Mesenchymal stem cell (in vitro differentiated cells and primary cell): ENCODE results near the gene COPE.

ENCODE experiments used
- DNase-seq: peaks from one replicate; pipeline ENCODE4 v3.0.0-alpha.2; 2013
- H2AFZ ChIP-seq: one replicate; pipeline ENCODE4 v1.6.1; 2013; ENCODE audit warnings: low read depth, mild to moderate bottlenecking, control low read depth, inconsistent platforms, low read length, moderate library complexity
- H2AK5ac ChIP-seq: 2 replicates; pipeline ENCODE4 v1.6.1; 2013; ENCODE audit warnings: low read length, moderate library complexity, mild to moderate bottlenecking, inconsistent platforms; ENCODE audit not compliant: severe bottlenecking
- H2BK120ac ChIP-seq: one replicate; pipeline ENCODE4 v1.6.1; 2013; ENCODE audit warnings: low read depth, mild to moderate bottlenecking, inconsistent platforms, low read length, moderate library complexity
- H2BK12ac ChIP-seq, 2 experiments: one replicate each; pipeline ENCODE4 v1.6.1; 2013; ENCODE audit warnings: inconsistent platforms in 2 of 2, low read length in 2 of 2, mild to moderate bottlenecking in 2 of 2, moderate library complexity in 2 of 2, control low read depth in 1 of 2
- H2BK15ac ChIP-seq: one replicate; pipeline ENCODE4 v1.6.1; 2013; ENCODE audit warnings: mild to moderate bottlenecking, low read depth, inconsistent platforms; ENCODE audit not compliant: poor library complexity, severe bottlenecking
- H2BK5ac ChIP-seq: 2 replicates; pipeline ENCODE4 v1.6.1; 2013; ENCODE audit warnings: low read depth, mild to moderate bottlenecking, low read length, control low read depth, inconsistent platforms; ENCODE audit not compliant: poor library complexity, severe bottlenecking
- H3K14ac ChIP-seq, 2 experiments: one replicate each; pipeline ENCODE4 v1.6.1; 2013; ENCODE audit warnings: inconsistent platforms in 2 of 2, low read length in 2 of 2, control low read depth in 1 of 2, mild to moderate bottlenecking in 1 of 2, moderate library complexity in 1 of 2
- H3K18ac ChIP-seq, 2 experiments: one replicate each; pipeline ENCODE4 v1.6.1; 2013; ENCODE audit warnings: inconsistent platforms in 2 of 2, low read length in 2 of 2, control low read depth in 1 of 2, low read depth in 1 of 2, mild to moderate bottlenecking in 1 of 2
- H3K23ac ChIP-seq, 2 experiments: one replicate each; pipeline ENCODE4 v1.6.1; 2013; ENCODE audit warnings: inconsistent platforms in 2 of 2, low read length in 2 of 2, mild to moderate bottlenecking in 2 of 2, moderate library complexity in 2 of 2, control low read depth in 1 of 2
- H3K27ac ChIP-seq: 2 replicates; pipeline ENCODE4 v1.5.1; 2013; ENCODE audit warnings: mild to moderate bottlenecking, moderate library complexity, low read length, control low read depth, inconsistent platforms; ENCODE audit not compliant: poor library complexity, severe bottlenecking
- H3K27me3 ChIP-seq, 2 experiments: 2 replicates each; pipeline versions ENCODE4 v1.6.1 to v1.7.0; 2013; ENCODE audit warnings: low read length in 2 of 2, mild to moderate bottlenecking in 2 of 2, moderate library complexity in 2 of 2, control low read depth in 1 of 2, inconsistent platforms in 1 of 2; ENCODE audit not compliant: control insufficient read depth in 1 of 2, insufficient read depth in 1 of 2
- H3K36me3 ChIP-seq, 2 experiments: 2 replicates each; pipeline versions ENCODE4 v1.6.1 to v1.7.0; 2013; ENCODE audit warnings: low read length in 2 of 2, control low read depth in 1 of 2, inconsistent platforms in 1 of 2, low read depth in 1 of 2, mild to moderate bottlenecking in 1 of 2; ENCODE audit not compliant: insufficient read depth in 2 of 2, control insufficient read depth in 1 of 2
- H3K4ac ChIP-seq, 2 experiments: one replicate each; pipeline ENCODE4 v1.6.1; 2013; ENCODE audit warnings: inconsistent platforms in 2 of 2, low read length in 2 of 2, mild to moderate bottlenecking in 2 of 2, moderate library complexity in 2 of 2, control low read depth in 1 of 2, low read depth in 1 of 2
- H3K4me1 ChIP-seq: 2 replicates; pipeline ENCODE4 v1.6.1; 2013; ENCODE audit warnings: low read depth, low read length, control low read depth; ENCODE audit not compliant: control insufficient read depth, insufficient read depth
- H3K4me2 ChIP-seq: 2 replicates; pipeline ENCODE4 v1.6.1; 2013; ENCODE audit warnings: low read length, mild to moderate bottlenecking, inconsistent platforms; ENCODE audit not compliant: poor library complexity, severe bottlenecking
- H3K4me3 ChIP-seq, 2 experiments: 2 replicates each; pipeline versions ENCODE4 v1.5.1 to v1.7.0; 2013; ENCODE audit warnings: low read length in 2 of 2, mild to moderate bottlenecking in 2 of 2, control low read depth in 1 of 2, low read depth in 1 of 2; ENCODE audit not compliant: insufficient read depth in 1 of 2
- H3K79me1 ChIP-seq: replicated peaks from 2 replicates; pipeline ENCODE4 v1.6.1; 2013; ENCODE audit warnings: mild to moderate bottlenecking, control low read depth, low read length, inconsistent platforms; ENCODE audit not compliant: poor library complexity, severe bottlenecking
- H3K9ac ChIP-seq: 2 replicates; pipeline ENCODE4 v1.7.0; 2013; ENCODE audit warnings: mild to moderate bottlenecking, low read length, moderate library complexity
- H3K9me3 ChIP-seq: 2 replicates; pipeline ENCODE4 v1.7.0; 2013; ENCODE audit warnings: mild to moderate bottlenecking, low read length; ENCODE audit not compliant: control insufficient read depth
- H4K8ac ChIP-seq: one replicate; pipeline ENCODE4 v1.6.1; 2013; ENCODE audit warnings: inconsistent platforms, mild to moderate bottlenecking, low read length, moderate library complexity
- H4K91ac ChIP-seq: one replicate; pipeline ENCODE4 v1.6.1; 2013; ENCODE audit warnings: mild to moderate bottlenecking, low read length, inconsistent platforms
- WGBS: methylation state at CpG from one replicate; pipeline ENCODE4 v1.1.7; 2013; ENCODE audit warnings: mixed read lengths; 5-methylcytosine and 5-hydroxymethylcytosine counted together

COPE gene

DNA sequence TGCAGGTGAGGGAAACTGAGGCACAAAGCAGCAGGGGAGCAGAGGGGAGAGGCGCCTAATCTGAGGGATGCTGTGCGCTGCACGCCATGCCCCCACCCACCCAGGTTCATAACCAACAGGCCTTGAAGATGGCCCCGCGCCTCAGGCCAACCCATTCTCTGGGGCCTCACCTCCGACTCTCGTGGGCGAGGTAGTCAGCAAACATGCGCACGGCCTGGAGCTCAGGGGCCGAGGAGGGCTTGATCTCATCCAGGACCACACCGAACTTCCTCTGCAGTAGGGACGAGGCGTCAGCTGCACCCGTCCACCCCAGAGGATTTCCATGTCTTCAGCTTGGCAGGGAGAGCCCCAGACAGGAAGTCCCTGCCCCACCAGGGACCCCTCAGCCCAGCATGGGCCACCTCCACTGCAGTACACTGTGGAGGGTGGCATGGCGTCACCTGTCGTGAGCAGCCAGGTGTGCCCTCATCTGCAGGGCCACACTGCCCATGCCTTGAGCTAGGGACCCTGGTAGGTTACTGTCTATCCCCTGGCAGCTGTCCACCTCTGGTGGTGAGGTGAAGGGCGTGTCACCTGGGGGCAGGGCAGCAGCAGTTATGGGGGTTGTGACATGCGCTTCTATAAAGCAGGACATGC, 8.3 kb downstream of the COPE start:
- no peak overlapping the region for H2BK120ac ChIP-seq
- no peak overlapping the region for H3K4ac ChIP-seq
- H3K4me2 ChIP-seq, result no peak overlapping the region
- H2BK5ac ChIP-seq, result no peak overlapping the region
- H3K79me1 ChIP-seq, result peaks cover 59% of the 10 kb centered on the region
- no peak overlapping the region for H4K91ac ChIP-seq
- peaks cover 66 to 88% of the 10 kb centered on the region in 2 experiments for H3K36me3 ChIP-seq
- H4K8ac ChIP-seq, result peak overlapping the region; percentile 0
- 96% methylated on average over 19 of the region's 19 CpGs for WGBS
- H3K14ac ChIP-seq, result no peak overlapping the region
- H3K4me1 ChIP-seq, result peaks cover 13% of the 10 kb centered on the region
- H2AK5ac ChIP-seq, result no peak overlapping the region
- no peak overlapping the region for H2BK15ac ChIP-seq
- no peaks in the 10 kb centered on the region for H3K27me3 ChIP-seq
- H3K4me3 ChIP-seq, result no peak overlapping the region
- no peak overlapping the region for H2AFZ ChIP-seq
- H3K23ac ChIP-seq, result no peak overlapping the region
- H3K27ac ChIP-seq, result no peak overlapping the region
- no peak overlapping the region for H3K9ac ChIP-seq
- no peak for DNase-seq
- no peaks in the 10 kb centered on the region for H3K9me3 ChIP-seq
- no peak overlapping the region for H2BK12ac ChIP-seq
- no peak overlapping the region for H3K18ac ChIP-seq

DNA sequence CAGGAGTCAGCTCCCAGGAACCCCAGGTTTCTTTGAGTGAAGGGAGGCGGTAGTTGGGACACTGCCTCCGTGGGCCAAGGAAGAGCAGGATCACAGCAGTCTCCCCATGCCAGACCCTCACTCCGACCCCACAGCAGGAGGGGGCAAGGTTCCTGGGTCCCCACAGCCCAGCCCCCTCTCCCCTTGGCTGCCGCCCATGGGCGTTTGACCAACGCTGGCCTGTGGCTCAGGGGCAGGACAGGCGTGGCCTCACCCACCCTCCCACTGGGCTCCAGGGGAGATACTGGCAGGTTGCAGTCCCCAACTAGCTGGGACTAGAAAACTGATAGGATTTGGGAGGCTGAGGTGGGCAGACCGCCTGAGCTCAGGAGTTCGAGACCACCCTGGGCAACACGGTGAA, 9.2 kb downstream of the COPE start:
- H3K9ac ChIP-seq, result no peak overlapping the region
- H4K91ac ChIP-seq, result no peak overlapping the region
- no peak overlapping the region for H2BK5ac ChIP-seq
- H2BK120ac ChIP-seq, result no peak overlapping the region
- H2BK12ac ChIP-seq, result no peak overlapping the region
- WGBS, result 99% methylated on average over 8 of the region's 10 CpGs
- no peak overlapping the region for H3K14ac ChIP-seq
- H4K8ac ChIP-seq, result no peak overlapping the region
- no peak overlapping the region for H3K27ac ChIP-seq
- DNase-seq, result no peak
- H3K79me1 ChIP-seq, result peaks cover 58% of the 10 kb centered on the region
- peaks cover 68 to 88% of the 10 kb centered on the region in 2 experiments for H3K36me3 ChIP-seq
- peaks cover 7% of the 10 kb centered on the region for H3K4me1 ChIP-seq
- no peak overlapping the region for H2BK15ac ChIP-seq
- H2AK5ac ChIP-seq, result no peak overlapping the region
- no peak overlapping the region for H3K4me2 ChIP-seq
- no peak overlapping the region for H3K4me3 ChIP-seq
- no peak overlapping the region for H3K4ac ChIP-seq
- no peak overlapping the region for H3K18ac ChIP-seq
- no peak overlapping the region for H3K23ac ChIP-seq
- H3K9me3 ChIP-seq, result no peaks in the 10 kb centered on the region
- H3K27me3 ChIP-seq, result no peaks in the 10 kb centered on the region
- no peak overlapping the region for H2AFZ ChIP-seq

DNA sequence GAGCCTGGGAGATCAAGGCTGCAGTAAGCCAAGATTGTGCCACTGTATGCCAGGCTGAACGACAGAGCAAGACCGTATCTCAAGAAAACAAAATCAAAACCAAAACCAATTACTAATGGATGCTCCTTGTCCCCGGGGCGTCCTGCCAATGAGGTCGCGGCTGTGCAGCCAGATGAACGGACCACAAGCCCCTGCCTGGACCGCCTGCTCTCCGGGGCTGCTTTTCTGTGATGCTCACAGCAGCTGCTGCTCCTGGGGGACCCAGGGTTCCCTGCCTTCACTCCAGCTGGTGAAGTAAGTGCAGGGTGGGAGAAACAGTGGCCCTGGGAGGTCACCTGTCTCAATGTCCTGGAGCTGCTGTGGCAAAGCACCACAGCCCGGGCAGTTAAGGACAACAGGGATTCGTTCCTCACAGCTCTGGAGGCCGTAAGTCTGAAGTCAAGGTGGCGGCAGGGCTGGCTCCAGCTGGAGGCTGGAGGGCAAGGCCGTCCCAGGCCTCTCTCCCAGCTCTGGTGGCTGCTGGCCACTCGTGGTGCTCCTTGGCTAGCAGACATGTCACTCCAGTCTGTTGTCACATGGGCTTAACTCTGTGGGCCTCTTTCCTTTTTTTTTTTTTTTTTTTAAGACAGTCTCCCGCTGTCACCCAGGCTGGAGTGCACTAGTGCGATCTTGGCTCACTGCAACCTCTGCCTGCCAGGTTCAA, 10.1 kb downstream of the COPE start:
- no peak overlapping the region for H3K14ac ChIP-seq
- peaks cover 12% of the 10 kb centered on the region for H3K4me1 ChIP-seq
- no peak overlapping the region for H2BK12ac ChIP-seq
- H2AFZ ChIP-seq, result no peak overlapping the region
- H3K36me3 ChIP-seq, result peaks cover 71 to 91% of the 10 kb centered on the region in 2 experiments
- no peaks in the 10 kb centered on the region for H3K9me3 ChIP-seq
- H3K79me1 ChIP-seq, result peaks cover 64% of the 10 kb centered on the region
- peak overlapping the region; percentile 3 for H2BK5ac ChIP-seq
- no peak overlapping the region for H4K91ac ChIP-seq
- no peak overlapping the region for H4K8ac ChIP-seq
- no peak overlapping the region for H3K23ac ChIP-seq
- H3K27me3 ChIP-seq, result no peaks in the 10 kb centered on the region
- H3K4me2 ChIP-seq, result no peak overlapping the region
- no peak overlapping the region for H3K4ac ChIP-seq
- no peak overlapping the region for H2BK120ac ChIP-seq
- no peak overlapping the region for H2BK15ac ChIP-seq
- H3K18ac ChIP-seq, result no peak overlapping the region
- no peak for DNase-seq
- no peak overlapping the region for H3K4me3 ChIP-seq
- 99% methylated on average over 16 of the region's 17 CpGs for WGBS
- H3K9ac ChIP-seq, result no peak overlapping the region
- H2AK5ac ChIP-seq, result no peak overlapping the region
- no peak overlapping the region for H3K27ac ChIP-seq

- no peak for DNase-seq
- Histone ChIP-seq H2BK5ac (no peak overlapping the region), H2BK120ac (no peak overlapping the region), H2AFZ (no peak overlapping the region), H3K23ac (no peak overlapping the region), H4K8ac (no peak overlapping the region), H3K4me3 (no peak overlapping the region), H3K14ac (no peak overlapping the region), H3K27me3 (no peaks in the 10 kb centered on the region), H3K4me1 (peaks cover 7% of the 10 kb centered on the region), H3K18ac (no peak overlapping the region), H3K4ac (no peak overlapping the region), H2BK12ac (no peak overlapping the region), H3K79me1 (peaks cover 53% of the 10 kb centered on the region), H2AK5ac (no peak overlapping the region), H4K91ac (no peak overlapping the region), H3K36me3 (peaks cover 78 to 83% of the 10 kb centered on the region in 2 experiments), H2BK15ac (no peak overlapping the region), H3K9ac (no peak overlapping the region), H3K9me3 (no peaks in the 10 kb centered on the region), H3K4me2 (no peak overlapping the region), H3K27ac (no peak overlapping the region)
- WGBS, result 94% methylated on average over 36 of the region's 36 CpGs
Measured at GRCh38 chr19:18906605-18907519, 12.3 kb downstream of the COPE start.
